GM10266 (cell line): ENCODE data around the gene PXYLP1.
A peak's percentile ranks its signal among the peaks of the same experiment; 100 is the strongest.

Experiments
- DNase-seq: peaks from one replicate; pipeline ENCODE4 v3.0.0; 2012; ENCODE audit errors: extremely low spot score
- CTCF ChIP-seq: IDR thresholded peaks from 2 replicates; pipeline ENCODE4 v1.5.1; 2012; ENCODE audit warnings: mild to moderate bottlenecking, low read depth; ENCODE audit not compliant: control insufficient read depth, insufficient read depth; ENCODE audit errors: missing control alignments

Gene PXYLP1

GRCh38 chr3:141228395-141228794, 3.2 kb upstream of the PXYLP1 start:
- no peak for TF ChIP-seq CTCF
- no peak for DNase-seq

- DNase-seq = no peak
- TF ChIP-seq CTCF = no peak
Observed at GRCh38 chr3:141229132-141229531, 2.5 kb upstream of the PXYLP1 start.

GRCh38 chr3:141230293-141230692, 1.3 kb upstream of the PXYLP1 start:
- no peak for TF ChIP-seq CTCF
- DNase-seq = no peak

- DNase-seq = peak; percentile 47
- TF ChIP-seq CTCF = no peak
Observed at GRCh38 chr3:141231952-141232823, 563 bp downstream of the PXYLP1 start.

- DNase-seq = no peak
- no peak for TF ChIP-seq CTCF
Observed at GRCh38 chr3:141233457-141234161, 2.0 kb downstream of the PXYLP1 start.

- no peak for DNase-seq
- TF ChIP-seq CTCF = no peak
Observed at GRCh38 chr3:141234283-141234682, 2.7 kb downstream of the PXYLP1 start.
